OCI-LY3 (cell line): ENCODE data around the gene TBC1D5.

Experiments used
- EZH2phosphoT487 ChIP-seq: fragments of 200-600 bp; shearing (Covaris generic); IDR thresholded peaks from 2 replicates; pipeline ENCODE4 v1.6.1; 2018; ENCODE audit warnings: antibody characterized with exemption, mixed run types, low read depth
- TF ChIP-seq, protein P1 (sequence below): fragments of 200-600, 300-600 bp; sonication (generic); IDR thresholded peaks from 2 replicates; pipeline ENCODE4 v1.5.1; 2014; ENCODE audit warnings: antibody characterized with exemption, low read length, low read depth

DNA sequence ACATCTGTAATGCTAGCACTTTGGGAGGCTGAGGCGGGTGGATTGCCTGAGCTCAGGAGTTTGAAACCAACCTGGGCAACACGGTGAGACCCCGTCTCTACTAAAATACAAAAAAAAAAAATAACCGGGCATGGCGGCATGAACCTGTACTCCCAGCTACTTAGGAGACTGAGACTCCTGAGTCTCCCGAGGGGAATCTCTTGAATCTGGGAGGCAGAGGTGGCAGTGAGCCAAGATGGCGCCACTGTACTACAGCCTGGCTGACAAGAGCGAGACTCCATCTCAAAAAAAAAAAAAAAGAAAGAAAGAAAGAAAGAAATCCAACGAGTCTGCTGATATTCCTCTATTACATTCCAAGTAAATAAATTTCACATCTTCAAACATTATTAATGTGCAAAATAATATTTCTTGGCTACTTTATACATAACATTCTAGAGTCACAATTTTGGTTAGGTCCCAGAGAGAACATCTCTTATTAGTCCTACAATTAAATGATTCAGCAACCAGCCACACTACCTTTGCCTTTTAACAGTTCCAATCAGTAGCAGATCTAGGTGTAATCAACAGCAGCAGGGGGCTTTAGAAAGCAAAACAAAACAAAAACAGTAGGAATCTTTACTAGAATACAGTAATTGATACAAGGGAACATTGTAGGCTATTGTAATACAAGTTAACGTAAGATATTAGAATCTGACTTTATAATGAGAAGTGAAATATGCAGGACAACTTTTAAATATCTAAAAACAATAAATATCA is 195.8 kb downstream of the TBC1D5 start:
- TF ChIP-seq, protein P1, sequence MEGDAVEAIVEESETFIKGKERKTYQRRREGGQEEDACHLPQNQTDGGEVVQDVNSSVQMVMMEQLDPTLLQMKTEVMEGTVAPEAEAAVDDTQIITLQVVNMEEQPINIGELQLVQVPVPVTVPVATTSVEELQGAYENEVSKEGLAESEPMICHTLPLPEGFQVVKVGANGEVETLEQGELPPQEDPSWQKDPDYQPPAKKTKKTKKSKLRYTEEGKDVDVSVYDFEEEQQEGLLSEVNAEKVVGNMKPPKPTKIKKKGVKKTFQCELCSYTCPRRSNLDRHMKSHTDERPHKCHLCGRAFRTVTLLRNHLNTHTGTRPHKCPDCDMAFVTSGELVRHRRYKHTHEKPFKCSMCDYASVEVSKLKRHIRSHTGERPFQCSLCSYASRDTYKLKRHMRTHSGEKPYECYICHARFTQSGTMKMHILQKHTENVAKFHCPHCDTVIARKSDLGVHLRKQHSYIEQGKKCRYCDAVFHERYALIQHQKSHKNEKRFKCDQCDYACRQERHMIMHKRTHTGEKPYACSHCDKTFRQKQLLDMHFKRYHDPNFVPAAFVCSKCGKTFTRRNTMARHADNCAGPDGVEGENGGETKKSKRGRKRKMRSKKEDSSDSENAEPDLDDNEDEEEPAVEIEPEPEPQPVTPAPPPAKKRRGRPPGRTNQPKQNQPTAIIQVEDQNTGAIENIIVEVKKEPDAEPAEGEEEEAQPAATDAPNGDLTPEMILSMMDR, result no peak
- no peak for TF ChIP-seq EZH2phosphoT487
